ENCODE data around the gene TNNI3K. TPM values are rescaled to one million over a fixed set of nuclear protein-coding genes. Genes with fewer than 3 reads are reported as not detected.

The TNNI3K gene
- total and polyA plus RNA-seq, 9 of the 15 experiments (the other 6 are each of a cell fraction or from before 2014, with no cell fraction given): 0.21 to 0.53 (median 0.32) TPM; not detected in 5

- no peaks in the 10 kb centered on the region for H3K36me3 ChIP-seq (ENCODE audit: control insufficient read depth, insufficient read depth, low read length)
- no peak overlapping the region for H3K4me3 ChIP-seq
- no peaks in the 10 kb centered on the region for H3K27me3 ChIP-seq (ENCODE audit: control insufficient read depth in 2 of 2, insufficient read depth in 2 of 2, low read length in 2 of 2)
- H3K27ac ChIP-seq (ENCODE audit: extremely low read depth, low read depth, low read length): no peak overlapping the region
- WGBS (ENCODE audit: insufficient coverage, low coverage, missing lambda C conversion rate): 3% methylated on average over 9 of the region's 9 CpGs
- no peak for FAIRE-seq
- no peak overlapping the region for H3K4me2 ChIP-seq (ENCODE audit: insufficient read depth, low read length)
- intact Hi-C loops (cut with micrococcal nuclease) (no loop called here), in situ Hi-C loops (cut with MboI) (no loop called here)
- ChIA-PET POLR2A (no interaction called here), CTCF (ENCODE audit: low intra/inter-chr PET ratio) (no interaction called here)
- no peaks in the 10 kb centered on the region for H3K79me2 ChIP-seq (ENCODE audit: control insufficient read depth, insufficient read depth, low read length)
- ATAC-seq: no peak
- no peak overlapping the region for H3K9ac ChIP-seq (ENCODE audit: insufficient read depth in 1 of 2, low read depth in 2 of 2, low read length in 2 of 2)
- no peaks in the 10 kb centered on the region for H3K9me1 ChIP-seq (ENCODE audit: control insufficient read depth, insufficient read depth, low read length)
- DNase-seq (ENCODE audit: extremely low read depth in 1 of 4, low spot score in 3 of 4): no peak
- no peak for TF ChIP-seq TARDBP (IDR thresholded peaks at IDR 0.05)
- no peak for TF ChIP-seq HNRNPK (IDR thresholded peaks at IDR 0.05; ENCODE audit: low read depth, low read length, poor library complexity, severe bottlenecking)
- no peak for TF ChIP-seq TAF7 (tag; IDR thresholded peaks at IDR 0.05)
- TF ChIP-seq FOXJ3 (CRISPR knock-in tag; IDR thresholded peaks at IDR 0.05): no peak
- TF ChIP-seq DIDO1 (tag; IDR thresholded peaks at IDR 0.05; ENCODE audit: low read depth): no peak
- TF ChIP-seq CHD4 (IDR thresholded peaks at IDR 0.05; ENCODE audit: insufficient read depth, insufficient replicate concordance, low read depth, low read length, poor library complexity, severe bottlenecking): no peak
- TF ChIP-seq GABPA (tag; conservative IDR thresholded peaks at IDR 0.05; ENCODE audit: low read depth): no peak
- no peak for TF ChIP-seq POU5F1 (IDR thresholded peaks at IDR 0.05; ENCODE audit: borderline replicate concordance, low read depth, low read length, partially characterized antibody)
- TF ChIP-seq NFE2L1 (tag; IDR thresholded peaks at IDR 0.05; ENCODE audit: borderline replicate concordance, low read depth): no peak
- TF ChIP-seq CTCF (IDR thresholded peaks at IDR 0.05 in 2 of 3, conservative IDR thresholded peaks at IDR 0.05 in 1 of 3; ENCODE audit: insufficient read depth in 2 of 3, low read depth in 1 of 3, low read length in 3 of 3): no peak
- TF ChIP-seq MED1 (CRISPR knock-in tag; IDR thresholded peaks at IDR 0.05; ENCODE audit: borderline replicate concordance): no peak
- TF ChIP-seq BRD4 (IDR thresholded peaks at IDR 0.05): no peak
- no peak for TF ChIP-seq MAZ (CRISPR knock-in tag; conservative IDR thresholded peaks at IDR 0.05 in 1 of 2, IDR thresholded peaks at IDR 0.05 in 1 of 2)
- TF ChIP-seq HMGXB4 (CRISPR knock-in tag; IDR thresholded peaks at IDR 0.05): no peak
- TF ChIP-seq MTA3 (IDR thresholded peaks at IDR 0.05; ENCODE audit: borderline replicate concordance): no peak
- no peak for TF ChIP-seq NRF1 (conservative IDR thresholded peaks at IDR 0.05 in 1 of 2, IDR thresholded peaks at IDR 0.05 in 1 of 2)
- H3K4me1 ChIP-seq (replicated peaks in 1 of 2; ENCODE audit: control insufficient read depth in 2 of 2, insufficient read depth in 2 of 2, low read length in 2 of 2): no peaks in the 10 kb centered on the region
- H2AFZ ChIP-seq (ENCODE audit: low read depth, low read length): no peak overlapping the region
- no TSS peak for BruUV-seq (replicated peaks)
- no peaks in the 10 kb centered on the region for H4K20me1 ChIP-seq (replicated peaks; ENCODE audit: control insufficient read depth, insufficient read depth, low read length)
- H3K9me3 ChIP-seq (replicated peaks; ENCODE audit: control insufficient read depth, insufficient read depth, low read depth, low read length): no peaks in the 10 kb centered on the region
Measured at GRCh38 chr1:74380252-74380651, 145.1 kb downstream of the TNNI3K start.

Data from K562 (cell line).